HEK293 (cell line): ENCODE data around the gene ACIN1.

Experiments
- SP7 ChIP-seq: fragments of 450-650 bp; formaldehyde crosslinking; IDR thresholded peaks from 2 replicates; pipeline ENCODE4 v1.5.1; 2016; ENCODE audit warnings: missing biosample characterization, missing genetic modification characterization
- YY1 ChIP-seq: fragments of 450-650 bp; formaldehyde crosslinking; IDR thresholded peaks from 2 replicates; pipeline ENCODE4 v1.5.1; 2018; ENCODE audit warnings: missing biosample characterization, missing genetic modification characterization
- ZNF274 ChIP-seq, 2 experiments: fragments of 200-500 bp in 1 of 2; fragments of 450-650 bp in 1 of 2; sonication (Bioruptor generic) in 1 of 2; formaldehyde crosslinking in 1 of 2; IDR thresholded peaks; 2 replicates each; pipeline versions ENCODE4 v1.5.1 to v1.6.1; 2014 to 2016; ENCODE audit warnings: borderline replicate concordance in 1 of 2, inconsistent platforms in 1 of 2, low read length in 1 of 2, missing biosample characterization in 1 of 2, missing genetic modification characterization in 1 of 2
- ZNF341 ChIP-seq: fragments of 450-650 bp; formaldehyde crosslinking; IDR thresholded peaks from 2 replicates; pipeline ENCODE4; 2016; ENCODE audit warnings: low read depth, missing biosample characterization, missing genetic modification characterization
- ZNF530 ChIP-seq: fragments of 450-650 bp; formaldehyde crosslinking; IDR thresholded peaks from 2 replicates; pipeline ENCODE4 v1.5.1; 2016; ENCODE audit warnings: low read depth, missing biosample characterization, missing genetic modification characterization
- ZNF747 ChIP-seq: fragments of 450-650 bp; formaldehyde crosslinking; IDR thresholded peaks from 2 replicates; pipeline ENCODE4 v1.5.1; 2016; ENCODE audit warnings: missing biosample characterization, missing genetic modification characterization
- ZNF776 ChIP-seq: fragments of 450-650 bp; formaldehyde crosslinking; IDR thresholded peaks from 2 replicates; pipeline ENCODE4 v1.5.0; 2017; ENCODE audit warnings: missing biosample characterization, missing genetic modification characterization, borderline replicate concordance
- ZNF792 ChIP-seq: fragments of 450-650 bp; formaldehyde crosslinking; IDR thresholded peaks from 2 replicates; pipeline ENCODE4 v1.5.1; 2016; ENCODE audit warnings: missing biosample characterization, missing genetic modification characterization
- ZNF843 ChIP-seq: fragments of 450-650 bp; formaldehyde crosslinking; IDR thresholded peaks from 2 replicates; pipeline ENCODE4 v1.5.1; 2016; ENCODE audit warnings: missing biosample characterization, missing genetic modification characterization
- TF ChIP-seq, protein P1 (sequence below): fragments of 450-650 bp; formaldehyde crosslinking; IDR thresholded peaks from 2 replicates; pipeline ENCODE4 v1.5.1; 2016; ENCODE audit warnings: missing biosample characterization, missing genetic modification characterization
- TF ChIP-seq, protein P2 (sequence below): fragments of 450-650 bp; formaldehyde crosslinking; IDR thresholded peaks from 2 replicates; pipeline ENCODE4 v1.5.1; 2016; ENCODE audit warnings: missing biosample characterization, missing genetic modification characterization

DNA sequence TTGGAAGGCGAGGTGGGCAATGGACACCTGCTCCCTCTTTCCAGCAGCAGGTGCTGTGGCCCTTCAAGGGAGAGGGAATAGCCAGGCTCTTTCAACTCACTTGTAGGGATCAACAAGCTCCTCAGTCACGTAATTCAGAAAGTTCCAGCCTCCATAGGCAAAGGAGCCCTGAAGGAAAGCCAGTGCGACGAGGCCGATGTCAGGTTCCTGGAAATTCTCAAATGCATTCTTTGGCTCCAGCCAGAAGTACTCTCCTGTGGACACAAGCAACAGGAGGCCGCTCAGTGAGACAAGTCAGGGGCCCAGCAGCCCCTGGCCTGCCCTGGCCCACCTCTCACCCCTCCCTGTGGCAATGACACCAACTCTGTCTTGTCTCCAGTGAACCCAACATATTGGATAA is 45.4 kb upstream of the ACIN1 start:
- TF ChIP-seq, protein P1, sequence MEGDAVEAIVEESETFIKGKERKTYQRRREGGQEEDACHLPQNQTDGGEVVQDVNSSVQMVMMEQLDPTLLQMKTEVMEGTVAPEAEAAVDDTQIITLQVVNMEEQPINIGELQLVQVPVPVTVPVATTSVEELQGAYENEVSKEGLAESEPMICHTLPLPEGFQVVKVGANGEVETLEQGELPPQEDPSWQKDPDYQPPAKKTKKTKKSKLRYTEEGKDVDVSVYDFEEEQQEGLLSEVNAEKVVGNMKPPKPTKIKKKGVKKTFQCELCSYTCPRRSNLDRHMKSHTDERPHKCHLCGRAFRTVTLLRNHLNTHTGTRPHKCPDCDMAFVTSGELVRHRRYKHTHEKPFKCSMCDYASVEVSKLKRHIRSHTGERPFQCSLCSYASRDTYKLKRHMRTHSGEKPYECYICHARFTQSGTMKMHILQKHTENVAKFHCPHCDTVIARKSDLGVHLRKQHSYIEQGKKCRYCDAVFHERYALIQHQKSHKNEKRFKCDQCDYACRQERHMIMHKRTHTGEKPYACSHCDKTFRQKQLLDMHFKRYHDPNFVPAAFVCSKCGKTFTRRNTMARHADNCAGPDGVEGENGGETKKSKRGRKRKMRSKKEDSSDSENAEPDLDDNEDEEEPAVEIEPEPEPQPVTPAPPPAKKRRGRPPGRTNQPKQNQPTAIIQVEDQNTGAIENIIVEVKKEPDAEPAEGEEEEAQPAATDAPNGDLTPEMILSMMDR: no peak
- TF ChIP-seq YY1 (tag by site-specific recombination): no peak
- no peak for TF ChIP-seq ZNF776 (tag by site-specific recombination)
- no peak for TF ChIP-seq ZNF792 (tag by site-specific recombination)
- TF ChIP-seq ZNF530: no peak
- TF ChIP-seq ZNF843: no peak
- TF ChIP-seq ZNF341 (tag by site-specific recombination): no peak
- TF ChIP-seq SP7: no peak
- TF ChIP-seq ZNF274 (IDR thresholded peaks at IDR 0.05; ENCODE audit: low read length): no peak
- no peak for TF ChIP-seq ZNF274 (tag by site-specific recombination; IDR thresholded peaks at IDR 0.05; ENCODE audit: borderline replicate concordance)
- TF ChIP-seq, protein P2, sequence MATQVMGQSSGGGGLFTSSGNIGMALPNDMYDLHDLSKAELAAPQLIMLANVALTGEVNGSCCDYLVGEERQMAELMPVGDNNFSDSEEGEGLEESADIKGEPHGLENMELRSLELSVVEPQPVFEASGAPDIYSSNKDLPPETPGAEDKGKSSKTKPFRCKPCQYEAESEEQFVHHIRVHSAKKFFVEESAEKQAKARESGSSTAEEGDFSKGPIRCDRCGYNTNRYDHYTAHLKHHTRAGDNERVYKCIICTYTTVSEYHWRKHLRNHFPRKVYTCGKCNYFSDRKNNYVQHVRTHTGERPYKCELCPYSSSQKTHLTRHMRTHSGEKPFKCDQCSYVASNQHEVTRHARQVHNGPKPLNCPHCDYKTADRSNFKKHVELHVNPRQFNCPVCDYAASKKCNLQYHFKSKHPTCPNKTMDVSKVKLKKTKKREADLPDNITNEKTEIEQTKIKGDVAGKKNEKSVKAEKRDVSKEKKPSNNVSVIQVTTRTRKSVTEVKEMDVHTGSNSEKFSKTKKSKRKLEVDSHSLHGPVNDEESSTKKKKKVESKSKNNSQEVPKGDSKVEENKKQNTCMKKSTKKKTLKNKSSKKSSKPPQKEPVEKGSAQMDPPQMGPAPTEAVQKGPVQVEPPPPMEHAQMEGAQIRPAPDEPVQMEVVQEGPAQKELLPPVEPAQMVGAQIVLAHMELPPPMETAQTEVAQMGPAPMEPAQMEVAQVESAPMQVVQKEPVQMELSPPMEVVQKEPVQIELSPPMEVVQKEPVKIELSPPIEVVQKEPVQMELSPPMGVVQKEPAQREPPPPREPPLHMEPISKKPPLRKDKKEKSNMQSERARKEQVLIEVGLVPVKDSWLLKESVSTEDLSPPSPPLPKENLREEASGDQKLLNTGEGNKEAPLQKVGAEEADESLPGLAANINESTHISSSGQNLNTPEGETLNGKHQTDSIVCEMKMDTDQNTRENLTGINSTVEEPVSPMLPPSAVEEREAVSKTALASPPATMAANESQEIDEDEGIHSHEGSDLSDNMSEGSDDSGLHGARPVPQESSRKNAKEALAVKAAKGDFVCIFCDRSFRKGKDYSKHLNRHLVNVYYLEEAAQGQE (tag by site-specific recombination): no peak
- TF ChIP-seq ZNF747 (tag by site-specific recombination): no peak
